OCI-LY7 (cell line): ENCODE measurements around the gene EPHX1. TPM values are rescaled to one million over a fixed set of nuclear protein-coding genes. Genes with fewer than 3 reads are reported as not detected.
"Not testable (repeated sequence)": the region's sequence is repeated elsewhere in the genome, so short reads cannot be mapped to it uniquely, and the experiment has no call there.

Experiments
- BruUV-seq: library from RNA; stranded (reverse); fragments of 400-500 nt; replicated peaks from 2 replicates; lab custom pipeline; 2021; lab: Mats Ljungman, UMichigan
- CTCF ChIA-PET: fragments of 300-600 bp; sonication (Branson Sonifier 250); formaldehyde crosslinking; loops from one replicate; lab custom pipeline; 2022; ENCODE audit warnings: antibody characterized with exemption; ENCODE audit not compliant: unreplicated experiment; lab: Charles Lee
- POLR2A ChIA-PET: fragments of 300-600 bp; sonication (Branson Sonifier 250); formaldehyde crosslinking; loops from one replicate; lab custom pipeline; 2022; ENCODE audit warnings: antibody characterized with exemption; lab: Charles Lee
- DNase-seq: peaks from one replicate; pipeline ENCODE4 v3.0.0-alpha.2; 2015; ENCODE audit warnings: low spot score
- H2AFZ ChIP-seq: fragments of 200-600 bp; sonication (generic), shearing (Covaris generic); 2 replicates; pipeline ENCODE4 v1.6.1; 2014; ENCODE audit warnings: mild to moderate bottlenecking, antibody characterized with exemption, low read length, moderate library complexity
- H3K27ac ChIP-seq: fragments of 200-600 bp; sonication (generic); 2 replicates; pipeline ENCODE4 v1.5.1; 2014; ENCODE audit warnings: mixed run types, low read depth, mild to moderate bottlenecking, moderate library complexity, low read length, inconsistent platforms; ENCODE audit not compliant: poor library complexity, severe bottlenecking
- H3K36me3 ChIP-seq: fragments of 200-600 bp; sonication (generic); 2 replicates; pipeline ENCODE4 v1.6.1; 2014; ENCODE audit warnings: mild to moderate bottlenecking, antibody characterized with exemption, low read length, moderate library complexity, mixed read lengths; ENCODE audit not compliant: insufficient read depth
- H3K4me1 ChIP-seq: fragments of 200-600 bp; sonication (generic); 2 replicates; pipeline ENCODE4 v1.5.1; 2014; ENCODE audit warnings: mild to moderate bottlenecking, low read length; ENCODE audit not compliant: insufficient read depth, poor library complexity, severe bottlenecking
- H3K4me2 ChIP-seq: fragments of 200-600 bp; sonication (generic); 2 replicates; pipeline ENCODE4 v1.6.1; 2014; ENCODE audit warnings: mild to moderate bottlenecking, low read length
- H3K4me3 ChIP-seq: fragments of 200-600 bp; sonication (generic); 2 replicates; pipeline ENCODE4 v1.5.1; 2014; ENCODE audit warnings: mild to moderate bottlenecking, low read depth, low read length; ENCODE audit not compliant: poor library complexity, severe bottlenecking
- H3K79me2 ChIP-seq: fragments of 200-600 bp; sonication (generic); 2 replicates; pipeline ENCODE4 v1.6.1; 2016; ENCODE audit warnings: low read depth, mild to moderate bottlenecking, low read length, moderate library complexity, mixed read lengths; ENCODE audit not compliant: insufficient read depth
- H3K9me2 ChIP-seq: fragments of 200-600 bp; sonication (generic); 2 replicates; pipeline ENCODE4 v1.6.1; 2016; ENCODE audit warnings: mild to moderate bottlenecking, low read length, mixed read lengths; ENCODE audit not compliant: insufficient read depth
- H3K9me3 ChIP-seq: fragments of 200-600 bp; sonication (generic); 2 replicates; pipeline ENCODE4 v1.6.1; 2014; ENCODE audit warnings: mild to moderate bottlenecking, mixed run types, low read length, mixed read lengths
- H4K20me1 ChIP-seq: fragments of 200-600 bp; sonication (generic); 2 replicates; pipeline ENCODE4 v1.6.1; 2014; ENCODE audit warnings: mild to moderate bottlenecking, antibody characterized with exemption, low read length, moderate library complexity, mixed read lengths; ENCODE audit not compliant: insufficient read depth
- EZH2phosphoT487 ChIP-seq: fragments of 200-600 bp; sonication (generic); IDR thresholded peaks from 2 replicates; pipeline ENCODE4 v1.6.1; 2018; ENCODE audit warnings: low read depth, borderline replicate concordance, mild to moderate bottlenecking, mixed run types, antibody characterized with exemption, low read length, moderate library complexity, mixed read lengths
- intact Hi-C: fragments of 100-400 bp; cut with micrococcal nuclease; formaldehyde crosslinking; loops from one replicate; pipeline ENCODE4 v1.10.0; 2022; ENCODE audit not compliant: unreplicated experiment
- total RNA-seq, 2 experiments: library from RNA; depleted of rRNA in 1 of 2; stranded (reverse); fragments of >200 nt in 1 of 2; shearing (Covaris generic) in 1 of 2; gene quantifications; 2 replicates each; pipeline ENCODE4 v1.2.3, GENCODE V29; 2014 to 2022
- TF ChIP-seq, protein P1 (sequence below): fragments of 200-600 bp; sonication (generic); conservative IDR thresholded peaks from 2 replicates; pipeline ENCODE4 v1.5.1; 2014; ENCODE audit warnings: mild to moderate bottlenecking, antibody characterized with exemption, low read length, moderate library complexity, mixed read lengths

EPHX1 gene
- total RNA-seq, 2 experiments from 2014 or later, result 0.44 to 1.3 TPM

DNA sequence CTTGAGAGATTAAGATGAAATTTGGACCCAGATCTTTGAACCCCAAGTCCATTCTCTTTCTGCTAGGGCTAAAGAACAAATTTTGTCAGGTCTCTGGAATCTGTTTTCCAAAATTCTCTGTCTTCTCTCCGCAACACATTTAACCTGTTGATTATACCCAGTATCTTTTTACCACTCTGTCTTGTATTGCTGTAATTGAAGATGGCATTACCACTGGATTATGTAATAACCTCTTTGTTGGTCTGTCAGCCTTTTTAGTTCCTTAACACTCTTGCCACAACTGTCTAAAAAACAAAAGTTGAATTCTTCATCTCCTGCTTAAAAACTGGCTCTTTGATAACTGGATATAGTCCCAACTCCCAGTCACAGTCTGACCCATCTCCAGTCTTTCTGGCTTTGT, 29.3 kb upstream of the EPHX1 start:
- Histone ChIP-seq H3K4me1 (peaks cover 62% of the 10 kb centered on the region), H3K27ac (peak overlapping the region; percentile 5), H4K20me1 (peaks cover 29% of the 10 kb centered on the region; the same call in 1 of the 2 replicates), H3K79me2 (peaks cover 84% of the 10 kb centered on the region), H2AFZ (no peak overlapping the region), H3K4me3 (peak overlapping the region; percentile 78), H3K9me2 (no peaks in the 10 kb centered on the region), H3K36me3 (peaks cover 71% of the 10 kb centered on the region), H3K4me2 (peak overlapping the region; percentile 87), H3K9me3 (no peaks in the 10 kb centered on the region)
- no TSS peak for BruUV-seq
- POLR2A ChIA-PET, result interaction anchor here (0.6 to 1.2 kb wide), 5 partner anchors 18 to 337 kb away, joined by 3 to 6 read pairs (median 4); no protein-coding TSS in a partner anchor
- TF ChIP-seq, protein P1, sequence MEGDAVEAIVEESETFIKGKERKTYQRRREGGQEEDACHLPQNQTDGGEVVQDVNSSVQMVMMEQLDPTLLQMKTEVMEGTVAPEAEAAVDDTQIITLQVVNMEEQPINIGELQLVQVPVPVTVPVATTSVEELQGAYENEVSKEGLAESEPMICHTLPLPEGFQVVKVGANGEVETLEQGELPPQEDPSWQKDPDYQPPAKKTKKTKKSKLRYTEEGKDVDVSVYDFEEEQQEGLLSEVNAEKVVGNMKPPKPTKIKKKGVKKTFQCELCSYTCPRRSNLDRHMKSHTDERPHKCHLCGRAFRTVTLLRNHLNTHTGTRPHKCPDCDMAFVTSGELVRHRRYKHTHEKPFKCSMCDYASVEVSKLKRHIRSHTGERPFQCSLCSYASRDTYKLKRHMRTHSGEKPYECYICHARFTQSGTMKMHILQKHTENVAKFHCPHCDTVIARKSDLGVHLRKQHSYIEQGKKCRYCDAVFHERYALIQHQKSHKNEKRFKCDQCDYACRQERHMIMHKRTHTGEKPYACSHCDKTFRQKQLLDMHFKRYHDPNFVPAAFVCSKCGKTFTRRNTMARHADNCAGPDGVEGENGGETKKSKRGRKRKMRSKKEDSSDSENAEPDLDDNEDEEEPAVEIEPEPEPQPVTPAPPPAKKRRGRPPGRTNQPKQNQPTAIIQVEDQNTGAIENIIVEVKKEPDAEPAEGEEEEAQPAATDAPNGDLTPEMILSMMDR, result no peak
- TF ChIP-seq EZH2phosphoT487, result no peak
- no peak for DNase-seq
- intact Hi-C loops, result no loop called here
- CTCF ChIA-PET, result no interaction called here

DNA sequence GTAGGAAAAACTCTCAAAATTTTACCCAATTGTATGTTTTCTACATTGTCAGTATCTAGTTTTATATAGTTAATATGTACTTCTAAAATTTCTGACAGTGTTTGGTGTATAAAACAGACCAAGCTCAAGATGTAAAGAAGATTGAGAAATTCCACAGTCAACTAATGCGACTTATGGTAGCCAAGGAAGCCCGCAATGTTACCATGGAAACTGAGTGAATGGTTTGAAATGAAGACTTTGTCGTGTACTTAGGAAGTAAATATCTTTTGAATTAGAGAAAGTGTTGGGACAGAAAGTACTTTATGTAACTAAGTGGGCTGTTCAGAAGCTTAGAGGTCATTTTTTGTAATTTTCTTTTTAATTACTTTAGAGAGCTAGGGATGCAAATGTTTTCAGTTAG, 20.8 kb upstream of the EPHX1 start:
- H3K4me3 ChIP-seq, BruUV-seq, H2AFZ ChIP-seq, H3K27ac ChIP-seq, DNase-seq, H4K20me1 ChIP-seq, H3K9me2 ChIP-seq, H3K4me2 ChIP-seq, intact Hi-C loops, CTCF ChIA-PET, H3K4me1 ChIP-seq: not testable (repeated sequence)
- peaks cover 99% of the 10 kb centered on the region for H3K36me3 ChIP-seq
- peaks cover 20% of the 10 kb centered on the region for H3K9me3 ChIP-seq
- peaks cover 38% of the 10 kb centered on the region for H3K79me2 ChIP-seq
- POLR2A ChIA-PET, result interaction anchor here (0.6 to 2.5 kb wide), 4 partner anchors 11 to 191 kb away, joined by 3 to 11 read pairs (median 4); partner anchors contain the start of gene SRP9

DNA sequence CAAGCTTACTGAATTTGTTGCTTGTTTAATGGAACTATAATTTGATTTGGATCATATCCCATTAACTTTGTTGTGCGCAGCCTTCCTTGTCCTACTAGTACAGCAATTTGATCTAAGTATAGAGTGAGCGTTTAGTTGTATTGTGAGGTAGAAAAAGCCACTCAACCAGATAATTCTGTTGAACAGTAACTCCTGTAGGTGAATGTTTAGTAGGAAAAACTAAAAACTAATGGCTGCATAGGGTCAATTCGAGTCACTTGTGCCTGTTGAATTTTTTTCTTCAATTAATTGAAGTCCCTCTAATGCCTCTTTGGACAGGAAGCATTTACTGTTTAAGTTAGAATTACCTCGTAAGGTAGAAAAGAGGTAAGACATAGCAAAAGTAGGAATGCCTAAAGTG, 15.0 kb upstream of the EPHX1 start:
- DNase-seq, result no peak
- no peak overlapping the region for H3K4me2 ChIP-seq
- no TSS peak for BruUV-seq
- ChIA-PET POLR2A (no interaction called here), CTCF (no interaction called here)
- no peak overlapping the region for H3K4me3 ChIP-seq
- no peak for TF ChIP-seq EZH2phosphoT487
- TF ChIP-seq, protein P1, result no peak
- no peaks in the 10 kb centered on the region for H3K4me1 ChIP-seq
- no peaks in the 10 kb centered on the region for H3K9me2 ChIP-seq
- no peak overlapping the region for H2AFZ ChIP-seq
- H3K9me3 ChIP-seq, result peaks cover 33% of the 10 kb centered on the region
- no peaks in the 10 kb centered on the region for H3K79me2 ChIP-seq
- H3K27ac ChIP-seq, result no peak overlapping the region
- H3K36me3 ChIP-seq, result peaks cover 59% of the 10 kb centered on the region
- intact Hi-C loops, result no loop called here
- H4K20me1 ChIP-seq, result no peaks in the 10 kb centered on the region

DNA sequence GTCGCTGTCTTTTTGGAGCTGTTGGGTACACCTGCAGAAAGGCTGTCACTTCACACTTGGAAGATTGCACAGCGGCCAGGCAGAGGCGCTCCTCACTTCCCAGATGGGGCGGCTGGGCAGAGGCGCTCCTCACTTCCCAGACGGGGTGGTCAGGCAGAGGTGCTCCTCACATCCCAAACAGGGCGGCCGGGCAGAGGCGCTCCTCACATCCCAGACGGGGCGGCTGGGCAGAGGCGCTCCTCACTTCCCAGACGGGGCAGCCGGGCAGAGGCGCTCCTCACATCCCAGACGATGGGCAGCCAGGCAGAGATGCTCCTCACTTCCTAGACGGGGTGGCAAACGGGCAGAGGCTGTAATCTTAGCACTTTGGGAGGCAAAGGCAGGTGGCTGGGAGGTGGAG, 13.8 kb upstream of the EPHX1 start:
- H4K20me1 ChIP-seq, H3K4me3 ChIP-seq, H3K4me2 ChIP-seq, H3K9me2 ChIP-seq, BruUV-seq, H3K79me2 ChIP-seq, H2AFZ ChIP-seq, POLR2A ChIA-PET, H3K27ac ChIP-seq, intact Hi-C loops, H3K4me1 ChIP-seq, DNase-seq, CTCF ChIA-PET: not testable (repeated sequence)
- H3K36me3 ChIP-seq, result peaks cover 47% of the 10 kb centered on the region
- H3K9me3 ChIP-seq, result peaks cover 28% of the 10 kb centered on the region

DNA sequence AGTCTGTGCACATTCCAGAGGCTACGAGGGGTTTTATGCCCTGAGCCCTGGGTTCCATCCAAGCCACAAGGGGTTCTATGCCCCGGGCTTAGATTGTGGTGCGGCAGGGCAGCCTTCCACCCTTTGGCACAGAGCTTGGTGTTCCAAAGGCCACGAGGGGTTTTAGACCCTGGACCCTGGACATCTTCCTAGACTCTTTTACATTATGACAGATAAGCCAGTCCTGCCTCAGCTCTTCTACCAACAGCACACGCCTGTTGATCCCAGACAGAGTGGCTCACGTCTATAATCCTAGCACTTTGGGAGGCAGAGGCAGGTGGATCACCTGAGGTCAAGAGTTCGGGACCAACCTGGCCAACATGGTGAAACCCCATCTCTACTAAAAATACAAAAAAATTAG, 8.8 kb upstream of the EPHX1 start:
- H3K4me3 ChIP-seq, H3K9me3 ChIP-seq, H3K36me3 ChIP-seq, H2AFZ ChIP-seq, POLR2A ChIA-PET, H4K20me1 ChIP-seq, CTCF ChIA-PET, H3K4me2 ChIP-seq, H3K27ac ChIP-seq, BruUV-seq, intact Hi-C loops, H3K79me2 ChIP-seq, H3K4me1 ChIP-seq, DNase-seq, H3K9me2 ChIP-seq: not testable (repeated sequence)
